Left colon (tissue), 2 donors: ENCODE measurements around the gene RAB1B. TPM values are rescaled to one million over a fixed set of nuclear protein-coding genes. Genes with fewer than 3 reads are reported as not detected.
A peak's percentile ranks its signal among the peaks of the same experiment; 100 is the strongest.
"Not testable (repeated sequence)": the region's sequence is repeated elsewhere in the genome, so short reads cannot be mapped to it uniquely, and the experiment has no call there.

Experiments
- ATAC-seq: fragments of 200-7000 bp; cut with Tn5 transposase; one replicate; pipeline ENCODE4 v1.9.1; 2020; ENCODE audit warnings: mild to moderate bottlenecking, moderate library complexity
- DNase-seq, 2 donors: peaks; one replicate each; pipeline ENCODE4 v3.0.0-alpha.2; 2020
- intact Hi-C, 2 donors: fragments of 100-400 bp; cut with DNase I in 1 of 2; cut with micrococcal nuclease in 1 of 2; formaldehyde crosslinking; loops; one replicate each; pipeline versions ENCODE4 v1.11.2 to v1.14.0; 2022; cut with DNase I, micrococcal nuclease
- total RNA-seq, 2 donors: library from RNA; stranded (reverse); fragmentation: NEBNext Ultra II Directional; extraction: Animal tissue kit (Norgen Biotek cat#: 25700); gene quantifications; one replicate each; pipeline ENCODE4 v1.2.1, GENCODE V29; 2021
- donor health status: DM: no; HTN: no; CAD: no.
- donor health status: DM: yes; HTN: yes; CAD: no.

The RAB1B gene
- total RNA-seq, 2 donors from 2014 or later, result 208 to 210 TPM

- DNase-seq, result no peak
- no peak for ATAC-seq
- intact Hi-C loops, result no loop called here
Observed at GRCh38 chr11:66237867-66238266, 30.6 kb upstream of the RAB1B start.

- no peak for ATAC-seq
- DNase-seq, result no peak
- intact Hi-C loops, result no loop called here
Observed at GRCh38 chr11:66238786-66239413, 29.5 kb upstream of the RAB1B start.

GRCh38 chr11:66239511-66239910 is 28.9 kb upstream of the RAB1B start:
- intact Hi-C loops, result no loop called here
- ATAC-seq (no peak), DNase-seq (no peak)

GRCh38 chr11:66239998-66240780 is 28.2 kb upstream of the RAB1B start:
- no peak for DNase-seq
- intact Hi-C loops, result no loop called here
- ATAC-seq, result no peak

- DNase-seq (no peak), ATAC-seq (no peak)
- intact Hi-C loops, result no loop called here
Observed at GRCh38 chr11:66240781-66241136, 27.7 kb upstream of the RAB1B start.

- intact Hi-C loops, result no loop called here
- ATAC-seq (no peak), DNase-seq (no peak)
Observed at GRCh38 chr11:66242095-66242765, 26.2 kb upstream of the RAB1B start.

- ATAC-seq (no peak), DNase-seq (no peak)
- intact Hi-C loops, result no loop called here
Observed at GRCh38 chr11:66243782-66244535, 24.5 kb upstream of the RAB1B start.

- ATAC-seq (no peak), DNase-seq (no peak)
- intact Hi-C loops, result no loop called here
Observed at GRCh38 chr11:66247295-66247694, 21.1 kb upstream of the RAB1B start.

- DNase-seq (no peak), ATAC-seq (no peak)
- intact Hi-C loops, result no loop called here
Observed at GRCh38 chr11:66247801-66248200, 20.6 kb upstream of the RAB1B start.

- intact Hi-C loops, result no loop called here
- no peak for ATAC-seq
- DNase-seq, result no peak
Observed at GRCh38 chr11:66248903-66249302, 19.5 kb upstream of the RAB1B start.

GRCh38 chr11:66251809-66252208 is 16.6 kb upstream of the RAB1B start:
- ATAC-seq (no peak), DNase-seq (no peak)
- intact Hi-C loops, result no loop called here

GRCh38 chr11:66253081-66253480 is 15.4 kb upstream of the RAB1B start:
- ATAC-seq, DNase-seq, intact Hi-C loops: not testable (repeated sequence)

- peak; percentile 12 for ATAC-seq
- intact Hi-C loops, result no loop called here
- no peak for DNase-seq
Observed at GRCh38 chr11:66258473-66258893, 10.0 kb upstream of the RAB1B start.

GRCh38 chr11:66259225-66259624 is 9.2 kb upstream of the RAB1B start:
- intact Hi-C loops, result no loop called here
- no peak for ATAC-seq
- DNase-seq, result no peak

- no peak for ATAC-seq
- no peak for DNase-seq
- intact Hi-C loops, result no loop called here
Observed at GRCh38 chr11:66259956-66260355, 8.5 kb upstream of the RAB1B start.

GRCh38 chr11:66261578-66261977 is 6.9 kb upstream of the RAB1B start:
- intact Hi-C loops, result no loop called here
- ATAC-seq (no peak), DNase-seq (no peak)

- intact Hi-C loops, result no loop called here
- no peak for DNase-seq
- ATAC-seq, result no peak
Observed at GRCh38 chr11:66262191-66262590, 6.2 kb upstream of the RAB1B start.

GRCh38 chr11:66262696-66263095 is 5.7 kb upstream of the RAB1B start:
- intact Hi-C loops, result no loop called here
- no peak for ATAC-seq
- DNase-seq, result no peak

GRCh38 chr11:66263231-66263630 is 5.2 kb upstream of the RAB1B start:
- no peak for ATAC-seq
- intact Hi-C loops, result no loop called here

GRCh38 chr11:66263785-66264184 is 4.7 kb upstream of the RAB1B start:
- intact Hi-C loops, result no loop called here
- no peak for DNase-seq
- ATAC-seq, result no peak

More at GRCh38 chr11:66263231-66263630, 5.2 kb upstream of the RAB1B start:
- no peak for DNase-seq
